HG03378 (cell line): Measurements from ENCODE around the gene WDR91.
"Not testable (repeated sequence)": the region's sequence is repeated elsewhere in the genome, so short reads cannot be mapped to it uniquely, and the experiment has no call there.

ENCODE experiments used
- ATAC-seq: cut with Tn5 transposase; IDR thresholded peaks from one replicate; pipeline ENCODE4 v1.9.1; 2021; ENCODE audit warnings: mild to moderate bottlenecking, moderate library complexity; ENCODE audit not compliant: unreplicated experiment

The WDR91 gene

GRCh38 chr7:135234095-135234494 lies 22.8 kb upstream of the WDR91 start:
- ATAC-seq = not testable (repeated sequence)

GRCh38 chr7:135233570-135233969 lies 22.2 kb upstream of the WDR91 start, which contains the start of gene STRA8:
TSS of gene STRA8 (plus strand) at chr7:135233838. CDS start at chr7:135240525, 6,687 bp downstream.
- ATAC-seq = no peak

- no peak for ATAC-seq
Observed at GRCh38 chr7:135232720-135233119, 21.4 kb upstream of the WDR91 start.

- no peak for ATAC-seq
Observed at GRCh38 chr7:135232087-135232486, 20.8 kb upstream of the WDR91 start.

- ATAC-seq = no peak
Observed at GRCh38 chr7:135231686-135232085, 20.4 kb upstream of the WDR91 start.

GRCh38 chr7:135224027-135224426 lies 12.7 kb upstream of the WDR91 start:
- ATAC-seq = no peak

- no peak for ATAC-seq
Observed at GRCh38 chr7:135217645-135218509, 6.6 kb upstream of the WDR91 start.

- no peak for ATAC-seq
Observed at GRCh38 chr7:135215698-135216097, 4.4 kb upstream of the WDR91 start.

GRCh38 chr7:135215180-135215579 lies 3.9 kb upstream of the WDR91 start:
- no peak for ATAC-seq

GRCh38 chr7:135213831-135214230 lies 2.5 kb upstream of the WDR91 start:
- ATAC-seq = no peak

- not testable (repeated sequence) for ATAC-seq
Observed at GRCh38 chr7:135211946-135212685, 790 bp upstream of the WDR91 start.

- peak; percentile 3 for ATAC-seq
Observed at GRCh38 chr7:135210888-135211178, 493 bp downstream of the WDR91 start.

GRCh38 chr7:135209225-135209834 lies 2.0 kb downstream of the WDR91 start:
- no peak for ATAC-seq

- no peak for ATAC-seq
Observed at GRCh38 chr7:135208102-135208793, 3.1 kb downstream of the WDR91 start.

GRCh38 chr7:135207406-135208101 lies 3.8 kb downstream of the WDR91 start:
- ATAC-seq = peak; percentile 19

- peak; percentile 55 for ATAC-seq
Observed at GRCh38 chr7:135206941-135207391, 4.4 kb downstream of the WDR91 start.

GRCh38 chr7:135205850-135206249 lies 5.5 kb downstream of the WDR91 start:
- no peak for ATAC-seq

GRCh38 chr7:135204876-135205275 lies 6.5 kb downstream of the WDR91 start:
- no peak for ATAC-seq

GRCh38 chr7:135204341-135204749 lies 7.0 kb downstream of the WDR91 start:
- ATAC-seq = no peak

GRCh38 chr7:135201350-135201749 lies 10.0 kb downstream of the WDR91 start:
- ATAC-seq = no peak
